H9 (cell line): Measurements from ENCODE around the gene CLCNKB. TPM values are rescaled to one million over a fixed set of nuclear protein-coding genes. Genes with fewer than 3 reads are reported as not detected.

Experiments used
- DNase-seq: peaks from one replicate; pipeline ENCODE4 v3.0.0-alpha.2; 2017
- H2AFZ ChIP-seq: one replicate; pipeline ENCODE4 v1.6.1; 2013; ENCODE audit warnings: mild to moderate bottlenecking, low read length, control low read depth, moderate library complexity
- H2AK5ac ChIP-seq: 2 replicates; pipeline ENCODE4 v1.6.1; 2013; ENCODE audit warnings: low read length, control low read depth, mixed read lengths; ENCODE audit not compliant: insufficient read length
- H2BK120ac ChIP-seq: one replicate; pipeline ENCODE4 v1.6.1; 2013; ENCODE audit warnings: low read depth, mild to moderate bottlenecking, low read length, control low read depth, inconsistent platforms; ENCODE audit not compliant: poor library complexity, severe bottlenecking
- H2BK12ac ChIP-seq: 2 replicates; pipeline ENCODE4 v1.6.1; 2013; ENCODE audit warnings: low read length, control low read depth, mixed read lengths, low read depth; ENCODE audit not compliant: insufficient read length
- H2BK15ac ChIP-seq: 2 replicates; pipeline ENCODE4 v1.6.1; 2013; ENCODE audit warnings: low read depth, low read length, control low read depth
- H2BK20ac ChIP-seq: one replicate; pipeline ENCODE4 v1.6.1; 2013; ENCODE audit warnings: low read depth, mild to moderate bottlenecking, low read length, control low read depth, inconsistent platforms; ENCODE audit not compliant: poor library complexity, severe bottlenecking
- H2BK5ac ChIP-seq: 2 replicates; pipeline ENCODE4 v1.6.1; 2013; ENCODE audit warnings: low read length, control low read depth, mixed read lengths; ENCODE audit not compliant: insufficient read length
- H3K14ac ChIP-seq: 2 replicates; pipeline ENCODE4 v1.6.1; 2013; ENCODE audit warnings: low read length, control low read depth; ENCODE audit not compliant: insufficient read depth
- H3K18ac ChIP-seq: 2 replicates; pipeline ENCODE4 v1.6.1; 2013; ENCODE audit warnings: low read depth, mild to moderate bottlenecking, mixed read lengths, low read length, control low read depth; ENCODE audit not compliant: insufficient read length
- H3K23ac ChIP-seq: 2 replicates; pipeline ENCODE4 v1.6.1; 2013; ENCODE audit warnings: low read length, control low read depth, mixed read lengths, low read depth; ENCODE audit not compliant: insufficient read length
- H3K23me2 ChIP-seq: 2 replicates; pipeline ENCODE4 v1.6.1; 2013; ENCODE audit warnings: low read depth, mild to moderate bottlenecking, mixed read lengths, low read length, control low read depth; ENCODE audit not compliant: insufficient read length, poor library complexity, severe bottlenecking
- H3K27ac ChIP-seq: 2 replicates; pipeline ENCODE4 v1.5.1; 2013; ENCODE audit warnings: low read length, control low read depth, mixed read lengths, low read depth; ENCODE audit not compliant: insufficient read length
- H3K27me3 ChIP-seq: 2 replicates; pipeline ENCODE4 v1.6.1; 2013; ENCODE audit warnings: low read length, control low read depth, inconsistent platforms; ENCODE audit not compliant: insufficient read depth
- H3K4ac ChIP-seq: 2 replicates; pipeline ENCODE4 v1.6.1; 2013; ENCODE audit warnings: low read depth, mild to moderate bottlenecking, control low read depth, inconsistent platforms, low read length, moderate library complexity
- H3K4me1 ChIP-seq: 2 replicates; pipeline ENCODE4 v1.6.1; 2013; ENCODE audit warnings: low read length, control low read depth, inconsistent platforms; ENCODE audit not compliant: insufficient read depth
- H3K4me2 ChIP-seq: 2 replicates; pipeline ENCODE4 v1.6.1; 2013; ENCODE audit warnings: low read length, control low read depth, mixed read lengths; ENCODE audit not compliant: insufficient read length, insufficient read depth
- H3K56ac ChIP-seq: 2 replicates; pipeline ENCODE4 v1.6.1; 2013; ENCODE audit warnings: low read depth, mild to moderate bottlenecking, mixed read lengths, low read length, control low read depth; ENCODE audit not compliant: insufficient read length
- H3K79me1 ChIP-seq: 2 replicates; pipeline ENCODE4 v1.6.1; 2013; ENCODE audit warnings: low read depth, mild to moderate bottlenecking, moderate library complexity, low read length, control low read depth, inconsistent platforms; ENCODE audit not compliant: insufficient read depth, poor library complexity, severe bottlenecking
- H3K79me2 ChIP-seq: 2 replicates; pipeline ENCODE4 v1.6.1; 2013; ENCODE audit warnings: low read length, control low read depth, inconsistent platforms; ENCODE audit not compliant: insufficient read depth
- H3K9ac ChIP-seq: 2 replicates; pipeline ENCODE4 v1.6.1; 2013; ENCODE audit warnings: low read length, control low read depth, mixed read lengths; ENCODE audit not compliant: insufficient read length; ENCODE audit errors: extremely low read depth
- H3K9me3 ChIP-seq: one replicate; pipeline ENCODE4 v1.6.1; 2013; ENCODE audit warnings: low read depth, low read length, inconsistent platforms; ENCODE audit not compliant: control insufficient read depth
- H3T11ph ChIP-seq: one replicate; pipeline ENCODE4 v1.6.1; 2013; ENCODE audit warnings: mild to moderate bottlenecking, low read length, control low read depth, inconsistent platforms
- H4K20me1 ChIP-seq: one replicate; pipeline ENCODE4 v1.6.1; 2013; ENCODE audit not compliant: control insufficient read depth, insufficient read length, insufficient read depth
- H4K5ac ChIP-seq: 2 replicates; pipeline ENCODE4 v1.6.1; 2013; ENCODE audit warnings: low read depth, mild to moderate bottlenecking, mixed read lengths, low read length, control low read depth; ENCODE audit not compliant: insufficient read length
- H4K8ac ChIP-seq: replicated peaks from 2 replicates; pipeline ENCODE4 v1.6.1; 2013; ENCODE audit warnings: low read length, control low read depth, mixed read lengths, low read depth; ENCODE audit not compliant: insufficient read length
- H4K91ac ChIP-seq: 2 replicates; pipeline ENCODE4 v1.6.1; 2013; ENCODE audit warnings: low read depth, mild to moderate bottlenecking, moderate library complexity, mixed read lengths, low read length, control low read depth; ENCODE audit not compliant: insufficient read length
- H3K27ac Mint-ChIP-seq, 3 experiments: 2 replicates in 2 of 3; 3 replicates in 1 of 3; pipeline ENCODE4 v1.8.0; 2020 to 2021; ENCODE audit warnings: mixed read lengths in 3 of 3, mild to moderate bottlenecking in 1 of 3, moderate library complexity in 1 of 3
- H3K27me3 Mint-ChIP-seq: 2 replicates; pipeline ENCODE4 v1.8.0; 2021; ENCODE audit warnings: low read depth, mild to moderate bottlenecking, moderate library complexity, mixed read lengths
- H3K36me3 Mint-ChIP-seq, 3 experiments: 2 replicates in 2 of 3; 3 replicates in 1 of 3; pipeline ENCODE4 v1.8.0; 2020 to 2021; ENCODE audit warnings: low read depth in 3 of 3, mixed read lengths in 3 of 3; ENCODE audit not compliant: insufficient read depth in 1 of 3
- H3K4me1 Mint-ChIP-seq, 2 experiments: 2 replicates each; pipeline ENCODE4 v1.8.0; 2020; ENCODE audit warnings: mixed read lengths in 2 of 2
- H3K4me3 Mint-ChIP-seq, 2 experiments: 2 replicates in 1 of 2; 3 replicates in 1 of 2; pipeline ENCODE4 v1.8.0; 2020 to 2021; ENCODE audit warnings: mild to moderate bottlenecking in 2 of 2, mixed read lengths in 2 of 2, moderate library complexity in 1 of 2
- H3K9me3 Mint-ChIP-seq, 2 experiments: 2 replicates in 1 of 2; 3 replicates in 1 of 2; pipeline ENCODE4 v1.8.0; 2020; ENCODE audit warnings: mild to moderate bottlenecking in 2 of 2, mixed read lengths in 2 of 2, moderate library complexity in 1 of 2
- WGBS: extraction: QIAGEN DNeasy Blood & Tissue Kit; methylation state at CpG from one replicate; pipeline ENCODE4 v1.1.7; 2013; ENCODE audit warnings: missing lambda C conversion rate, low lambda C conversion rate, mixed read lengths; ENCODE audit not compliant: insufficient read length; ENCODE audit errors: extremely low coverage; 5-methylcytosine and 5-hydroxymethylcytosine counted together
- total RNA-seq: library from RNA; stranded (reverse); gene quantifications from 2 replicates; pipeline ENCODE4 v1.2.1, GENCODE V29; 2021
- TF ChIP-seq, protein P1 (sequence below): fragments of 200-600 bp; sonication (generic); conservative IDR thresholded peaks from 3 replicates; pipeline ENCODE4 v1.8.0; 2021; ENCODE audit warnings: antibody characterized with exemption, mild to moderate bottlenecking

Gene CLCNKB
- total RNA-seq, 1 experiment from 2014 or later: 1.7 TPM

DNA sequence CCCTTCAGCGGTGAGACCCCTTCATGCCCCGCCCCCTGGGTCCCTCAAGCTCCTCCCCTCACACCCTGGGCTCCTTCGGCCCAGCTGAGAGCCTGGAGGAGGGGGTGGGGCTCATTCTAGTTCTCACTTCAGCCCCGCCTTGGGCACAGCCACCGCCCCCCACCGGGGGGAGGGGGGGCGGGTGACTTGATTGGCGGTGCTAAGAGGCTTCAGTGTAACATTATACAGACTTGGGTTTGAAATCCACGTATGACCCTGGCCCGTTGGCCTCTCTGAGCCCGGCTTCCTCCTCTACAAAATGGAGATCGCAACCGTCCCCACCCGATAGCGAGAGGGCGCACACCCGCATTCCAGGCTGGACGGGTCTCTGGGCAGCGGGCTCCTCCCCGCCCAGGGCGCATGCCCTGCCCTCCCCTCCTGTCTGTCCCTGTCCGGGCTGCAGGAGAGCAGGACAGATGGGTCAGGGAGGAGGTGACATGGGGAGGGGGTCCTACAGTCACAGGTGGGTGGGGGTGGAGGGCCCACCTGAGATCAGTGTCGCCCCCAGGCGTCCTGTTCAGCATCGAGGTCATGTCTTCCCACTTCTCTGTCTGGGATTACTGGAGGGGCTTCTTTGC is 5.1 kb downstream of the CLCNKB start:
- Histone ChIP-seq H4K8ac (no peak overlapping the region), H2AK5ac (no peak overlapping the region), H3K79me1 (no peaks in the 10 kb centered on the region), H3K18ac (peak overlapping the region; percentile 51), H2BK12ac (no peak overlapping the region), H2BK120ac (no peak overlapping the region), H2AFZ (no peak overlapping the region), H3K9me3 (no peaks in the 10 kb centered on the region), H3K4me2 (peak overlapping the region; percentile 64), H3K27me3 (no peaks in the 10 kb centered on the region), H2BK15ac (no peak overlapping the region), H3K14ac (no peak overlapping the region), H3K23ac (no peak overlapping the region), H3K23me2 (no peaks in the 10 kb centered on the region), H3K79me2 (no peaks in the 10 kb centered on the region), H4K91ac (no peak overlapping the region), H3K4me1 (no peaks in the 10 kb centered on the region; the same call in 1 of the 2 replicates), H4K20me1 (no peaks in the 10 kb centered on the region), H3T11ph (no peak overlapping the region), H3K56ac (no peak overlapping the region), H3K27ac (no peak overlapping the region), H3K9ac (no peak overlapping the region), H2BK20ac (no peak overlapping the region), H3K4ac (no peak overlapping the region), H4K5ac (no peak overlapping the region), H2BK5ac (no peak overlapping the region)
- Mint-ChIP-seq H3K4me3 (peak overlapping the region; percentile 63 to 79), H3K4me1 (peaks cover 10 to 26% of the 10 kb centered on the region in 2 experiments), H3K36me3 (no peaks in the 10 kb centered on the region), H3K27me3 (peaks cover 20% of the 10 kb centered on the region), H3K9me3 (no peaks in the 10 kb centered on the region), H3K27ac (peak overlapping the region in 1 of 3 experiments; percentile 59; a peak in 1 of 7 replicates)
- no CpG with 5 or more reads among the region's 25 CpGs for whole genome bisulfite sequencing
- TF ChIP-seq, protein P1, sequence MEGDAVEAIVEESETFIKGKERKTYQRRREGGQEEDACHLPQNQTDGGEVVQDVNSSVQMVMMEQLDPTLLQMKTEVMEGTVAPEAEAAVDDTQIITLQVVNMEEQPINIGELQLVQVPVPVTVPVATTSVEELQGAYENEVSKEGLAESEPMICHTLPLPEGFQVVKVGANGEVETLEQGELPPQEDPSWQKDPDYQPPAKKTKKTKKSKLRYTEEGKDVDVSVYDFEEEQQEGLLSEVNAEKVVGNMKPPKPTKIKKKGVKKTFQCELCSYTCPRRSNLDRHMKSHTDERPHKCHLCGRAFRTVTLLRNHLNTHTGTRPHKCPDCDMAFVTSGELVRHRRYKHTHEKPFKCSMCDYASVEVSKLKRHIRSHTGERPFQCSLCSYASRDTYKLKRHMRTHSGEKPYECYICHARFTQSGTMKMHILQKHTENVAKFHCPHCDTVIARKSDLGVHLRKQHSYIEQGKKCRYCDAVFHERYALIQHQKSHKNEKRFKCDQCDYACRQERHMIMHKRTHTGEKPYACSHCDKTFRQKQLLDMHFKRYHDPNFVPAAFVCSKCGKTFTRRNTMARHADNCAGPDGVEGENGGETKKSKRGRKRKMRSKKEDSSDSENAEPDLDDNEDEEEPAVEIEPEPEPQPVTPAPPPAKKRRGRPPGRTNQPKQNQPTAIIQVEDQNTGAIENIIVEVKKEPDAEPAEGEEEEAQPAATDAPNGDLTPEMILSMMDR: peak; percentile 53; the same call in 2 of the 3 replicates
- peak; percentile 96 for DNase-seq
